ENCODE data around the gene SPEM3. TPM values are rescaled to one million over a fixed set of nuclear protein-coding genes. Genes with fewer than 3 reads are reported as not detected.

The SPEM3 gene
- total RNA-seq, 2 experiments from 2014 or later: not detected

- H3K36me3 Mint-ChIP-seq (ENCODE audit: low read depth): peaks cover 28% of the 10 kb centered on the region
- H3K27me3 Mint-ChIP-seq: no peaks in the 10 kb centered on the region
- intact Hi-C loops (cut with micrococcal nuclease): no loop called here
- ATAC-seq: peak; percentile 89
- H3K4me1 Mint-ChIP-seq (ENCODE audit: low read depth): peaks cover 27% of the 10 kb centered on the region
- POLR2A ChIA-PET: interaction anchor here (0.9 to 2.5 kb wide), 7 partner anchors 9 to 91 kb away, joined by 3 to 11 read pairs (median 4); partner anchors contain the start of genes CHRNB1, POLR2A and TMEM256
- TF ChIP-seq, protein P1, sequence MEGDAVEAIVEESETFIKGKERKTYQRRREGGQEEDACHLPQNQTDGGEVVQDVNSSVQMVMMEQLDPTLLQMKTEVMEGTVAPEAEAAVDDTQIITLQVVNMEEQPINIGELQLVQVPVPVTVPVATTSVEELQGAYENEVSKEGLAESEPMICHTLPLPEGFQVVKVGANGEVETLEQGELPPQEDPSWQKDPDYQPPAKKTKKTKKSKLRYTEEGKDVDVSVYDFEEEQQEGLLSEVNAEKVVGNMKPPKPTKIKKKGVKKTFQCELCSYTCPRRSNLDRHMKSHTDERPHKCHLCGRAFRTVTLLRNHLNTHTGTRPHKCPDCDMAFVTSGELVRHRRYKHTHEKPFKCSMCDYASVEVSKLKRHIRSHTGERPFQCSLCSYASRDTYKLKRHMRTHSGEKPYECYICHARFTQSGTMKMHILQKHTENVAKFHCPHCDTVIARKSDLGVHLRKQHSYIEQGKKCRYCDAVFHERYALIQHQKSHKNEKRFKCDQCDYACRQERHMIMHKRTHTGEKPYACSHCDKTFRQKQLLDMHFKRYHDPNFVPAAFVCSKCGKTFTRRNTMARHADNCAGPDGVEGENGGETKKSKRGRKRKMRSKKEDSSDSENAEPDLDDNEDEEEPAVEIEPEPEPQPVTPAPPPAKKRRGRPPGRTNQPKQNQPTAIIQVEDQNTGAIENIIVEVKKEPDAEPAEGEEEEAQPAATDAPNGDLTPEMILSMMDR (IDR thresholded peaks at IDR 0.05): no peak
- peak within 1 kb of the TSS; percentile 97 for H3K4me3 Mint-ChIP-seq
- CTCF ChIA-PET: interaction anchor here (1.1 to 2.4 kb wide), 4 partner anchors 9 to 166 kb away, joined by 3 to 7 read pairs (median 6); partner anchors contain the start of genes SENP3 and TMEM256
- peak within 1 kb of the TSS; percentile 96 for H3K27ac Mint-ChIP-seq
- DNase-seq: peak; percentile 83
- H3K9me3 Mint-ChIP-seq: no peaks in the 10 kb centered on the region
Observed at GRCh38 chr17:7394452-7395191, 34.0 kb upstream of the SPEM3 start, which contains the start of gene PLSCR3. PLSCR3 (minus strand) TSS chr17:7394525; CDS start chr17:7394110, 415 bp downstream.

GRCh38 chr17:7396147-7396546, 32.5 kb upstream of the SPEM3 start:
- H3K4me3 Mint-ChIP-seq: no peak overlapping the region
- H3K9me3 Mint-ChIP-seq: no peaks in the 10 kb centered on the region
- CTCF ChIA-PET: interaction anchor here (1.0 kb wide), 1 partner anchor 13 kb away, joined by 3 read pairs; no protein-coding TSS in a partner anchor
- ATAC-seq (no peak), DNase-seq (no peak)
- peaks cover 20% of the 10 kb centered on the region for H3K4me1 Mint-ChIP-seq (ENCODE audit: low read depth)
- intact Hi-C loops (cut with micrococcal nuclease): no loop called here
- peaks cover 23% of the 10 kb centered on the region for H3K36me3 Mint-ChIP-seq (ENCODE audit: low read depth)
- TF ChIP-seq, protein P1 (IDR thresholded peaks at IDR 0.05): no peak
- POLR2A ChIA-PET: interaction anchor here (1.3 kb wide), 1 partner anchor 82 kb away, joined by 4 read pairs; no protein-coding TSS in a partner anchor
- H3K27me3 Mint-ChIP-seq: no peaks in the 10 kb centered on the region
- no peak overlapping the region for H3K27ac Mint-ChIP-seq

GRCh38 chr17:7398612-7399011, 30.0 kb upstream of the SPEM3 start:
- Mint-ChIP-seq H3K36me3 (ENCODE audit: low read depth) (peaks cover 7% of the 10 kb centered on the region), H3K4me3 (no peak overlapping the region), H3K27ac (no peak overlapping the region), H3K27me3 (no peaks in the 10 kb centered on the region), H3K4me1 (ENCODE audit: low read depth) (peaks cover 10% of the 10 kb centered on the region), H3K9me3 (no peaks in the 10 kb centered on the region)
- ChIA-PET POLR2A (interaction anchor here (0.6 to 1.4 kb wide), 5 partner anchors 8 to 185 kb away, joined by 3 to 4 read pairs (median 3); partner anchors contain the start of gene MPDU1), CTCF (interaction anchor here (1.1 to 2.0 kb wide), 3 partner anchors 10 to 162 kb away, joined by 3 to 8 read pairs (median 3); no protein-coding TSS in a partner anchor)
- ATAC-seq (no peak), DNase-seq (no peak)
- TF ChIP-seq, protein P1 (IDR thresholded peaks at IDR 0.05): no peak
- intact Hi-C loops (cut with micrococcal nuclease): no loop called here

- H3K9me3 Mint-ChIP-seq: no peaks in the 10 kb centered on the region
- H3K27ac Mint-ChIP-seq: peak overlapping the region; percentile 98
- peaks cover 2% of the 10 kb centered on the region for H3K27me3 Mint-ChIP-seq
- POLR2A ChIA-PET: interaction anchor here (0.6 to 2.7 kb wide), 9 partner anchors 8 to 48 kb away, joined by 3 to 10 read pairs (median 3); partner anchors contain the start of genes PLSCR3 and TMEM95
- CTCF ChIA-PET: interaction anchor here (0.8 to 4.1 kb wide), 7 partner anchors 9 to 212 kb away, joined by 3 to 27 read pairs (median 7); partner anchors contain the start of genes FXR2, KCTD11, NEURL4 and PLSCR3
- H3K4me1 Mint-ChIP-seq (ENCODE audit: low read depth): peaks cover 11% of the 10 kb centered on the region
- ATAC-seq (no peak), DNase-seq (peak; percentile 55)
- intact Hi-C loops (cut with micrococcal nuclease): no loop called here
- peak overlapping the region; percentile 95 for H3K4me3 Mint-ChIP-seq
- TF ChIP-seq, protein P1 (IDR thresholded peaks at IDR 0.05): no peak
- peaks cover 3% of the 10 kb centered on the region for H3K36me3 Mint-ChIP-seq (ENCODE audit: low read depth)
Observed at GRCh38 chr17:7403043-7403726, 25.5 kb upstream of the SPEM3 start.

Data from activated CD8-positive, alpha-beta T cell treated with anti-CD3 and anti-CD28 coated beads for 36 hours (primary cell).